HepG2 (cell line): ENCODE data around the gene FFAR4. TPM values are rescaled to one million over a fixed set of nuclear protein-coding genes. Genes with fewer than 3 reads are reported as not detected.

Experiments used
- CENPT ChIP-seq: sonication (generic); formaldehyde crosslinking; IDR thresholded peaks from 2 replicates; pipeline ENCODE4 v1.8.0; 2022; ENCODE audit warnings: low read depth, mild to moderate bottlenecking, moderate library complexity, missing genetic modification reagents
- ELK4 ChIP-seq: sonication (generic); formaldehyde crosslinking; IDR thresholded peaks from 2 replicates; pipeline ENCODE4 v1.9.0; 2021; ENCODE audit warnings: missing genetic modification reagents, borderline replicate concordance
- KMT2A ChIP-seq: sonication (generic); formaldehyde crosslinking; IDR thresholded peaks from 2 replicates; pipeline ENCODE4 v1.4.0; 2020; ENCODE audit warnings: missing genetic modification reagents
- MAFG ChIP-seq: sonication (generic); formaldehyde crosslinking; IDR thresholded peaks from 2 replicates; pipeline ENCODE4 v1.5.1; 2020; ENCODE audit warnings: mild to moderate bottlenecking, missing genetic modification reagents
- MBD4 ChIP-seq: IDR thresholded peaks from 2 replicates; pipeline ENCODE4 v1.6.1; 2012; ENCODE audit warnings: low read length, inconsistent platforms, borderline replicate concordance
- MTF2 ChIP-seq: sonication (generic); formaldehyde crosslinking; IDR thresholded peaks from 2 replicates; pipeline ENCODE4 v1.5.0; 2020; ENCODE audit warnings: missing genetic modification reagents, borderline replicate concordance
- NCOA5 ChIP-seq: sonication (generic); formaldehyde crosslinking; IDR thresholded peaks from 2 replicates; pipeline ENCODE4 v1.4.0; 2020; ENCODE audit warnings: missing genetic modification reagents
- NFKBIZ ChIP-seq: IDR thresholded peaks from 2 replicates; pipeline ENCODE4 v1.6.1; 2018; ENCODE audit warnings: missing genetic modification reagents, missing compliant biosample characterization
- NKX3-1 ChIP-seq: sonication (generic); formaldehyde crosslinking; IDR thresholded peaks from 2 replicates; pipeline ENCODE4 v1.5.0; 2020; ENCODE audit warnings: missing genetic modification reagents
- POGZ ChIP-seq: sonication (generic); formaldehyde crosslinking; IDR thresholded peaks from 2 replicates; pipeline ENCODE4 v1.4.0; 2020; ENCODE audit warnings: mild to moderate bottlenecking, missing genetic modification reagents
- SSRP1 ChIP-seq: IDR thresholded peaks from 2 replicates; pipeline ENCODE4 v1.6.1; 2016; ENCODE audit warnings: control low read depth
- STAT6 ChIP-seq: sonication (generic); formaldehyde crosslinking; IDR thresholded peaks from 2 replicates; pipeline ENCODE4 v1.4.0; 2020; ENCODE audit warnings: missing genetic modification reagents, mild to moderate bottlenecking, borderline replicate concordance
- TFE3 ChIP-seq: IDR thresholded peaks from 2 replicates; pipeline ENCODE4 v1.6.1; 2016
- ZHX2 ChIP-seq, 2 experiments: sonication (generic) in 1 of 2; formaldehyde crosslinking in 1 of 2; IDR thresholded peaks; 2 replicates each; pipeline versions ENCODE4 v1.6.1 to v1.9.0; 2014 to 2022; ENCODE audit warnings: antibody characterized with exemption in 1 of 2, borderline replicate concordance in 1 of 2, inconsistent platforms in 1 of 2, low read depth in 1 of 2, missing genetic modification reagents in 1 of 2
- ZNF251 ChIP-seq: sonication (generic); formaldehyde crosslinking; IDR thresholded peaks from 2 replicates; pipeline ENCODE4 v1.9.0; 2021; ENCODE audit warnings: mild to moderate bottlenecking, missing genetic modification reagents
- ZNF501 ChIP-seq: sonication (generic); formaldehyde crosslinking; IDR thresholded peaks from 2 replicates; pipeline ENCODE4 v1.5.1; 2020; ENCODE audit warnings: mild to moderate bottlenecking, moderate library complexity, missing genetic modification reagents
- ZSCAN21 ChIP-seq: sonication (generic); formaldehyde crosslinking; IDR thresholded peaks from 2 replicates; pipeline ENCODE4 v1.8.0; 2022; ENCODE audit warnings: mild to moderate bottlenecking, missing genetic modification reagents, moderate library complexity, borderline replicate concordance
- polyA plus RNA-seq, 8 experiments: library from polyadenylated mRNA; depleted of rRNA in 3 of 8; stranded (reverse) in 7 of 8; unstranded in 1 of 8; fragments of >200 nt; fragmentation: Illumina TruSeq in 4 of 8; extraction: Trizol in 4 of 8; gene quantifications; 2 replicates each; pipeline versions ENCODE4 v1.2.1 to v1.2.3, GENCODE V29; 2011 to 2016; ENCODE audit warnings: low read depth in 4 of 8, missing spikeins in 1 of 8, mixed read lengths in 1 of 8; ENCODE audit not compliant: insufficient read depth in 1 of 8
- total RNA-seq, 5 experiments: library from RNA; depleted of rRNA; stranded (reverse); fragments of >200 nt; fragmentation: Illumina TruSeq; extraction: Trizol; gene quantifications; 2 replicates each; pipeline ENCODE4 v1.2.3, GENCODE V29; 2016; ENCODE audit warnings: low read depth in 1 of 5

Gene FFAR4
- total and polyA plus RNA-seq, 2 of the 13 experiments (the other 11 are each of a cell fraction or from before 2014, with no cell fraction given), result 0.09 TPM; not detected in 1

- 0 out of 2 replicates have a peak, but pooled peaks have one; percentile 31 for TF ChIP-seq MAFG
- TF ChIP-seq STAT6 (CRISPR knock-in tag), result 0 out of 2 replicates have a peak, but pooled peaks have one; percentile 41
- TF ChIP-seq ZSCAN21 (CRISPR knock-in tag), result peak; percentile 92; the same call in 1 of the 2 replicates
- TF ChIP-seq NKX3-1 (CRISPR knock-in tag), result peak; percentile 70
- 0 out of 2 replicates have a peak, but pooled peaks have one; percentile 50 for TF ChIP-seq CENPT
- peak; percentile 52 for TF ChIP-seq TFE3 (CRISPR knock-in tag)
- no peak for TF ChIP-seq MTF2 (CRISPR knock-in tag)
- TF ChIP-seq ZNF501, result peak; percentile 79; the same call in 1 of the 2 replicates
- peak; percentile 42; the same call in 1 of the 2 replicates for TF ChIP-seq ZHX2 (IDR thresholded peaks at IDR 0.05; ENCODE audit: low read depth)
- TF ChIP-seq ZHX2 (CRISPR knock-in tag; IDR thresholded peaks at IDR 0.05; ENCODE audit: borderline replicate concordance), result 0 out of 2 replicates have a peak, but pooled peaks have one; percentile 64
- TF ChIP-seq POGZ (CRISPR knock-in tag), result peak; percentile 80
- TF ChIP-seq ELK4 (CRISPR knock-in tag), result no peak
- no peak for TF ChIP-seq MBD4
- TF ChIP-seq ZNF251 (CRISPR knock-in tag), result peak; percentile 43; the same call in 1 of the 2 replicates
- peak; percentile 57 for TF ChIP-seq KMT2A (CRISPR knock-in tag)
- TF ChIP-seq SSRP1 (CRISPR knock-in tag), result no peak
- TF ChIP-seq NCOA5 (CRISPR knock-in tag), result no peak
- peak; percentile 72; the same call in 1 of the 2 replicates for TF ChIP-seq NFKBIZ
Measured at GRCh38 chr10:93601146-93601773, 34.8 kb downstream of the FFAR4 start, which contains the start of gene RBP4 (continued).
